Stomach (tissue), 4 donors: ENCODE results near the gene INTS7.

Source experiments
- CTCF ChIP-seq, 7 experiments: fragments of 450-650 bp in 4 of 7; fragments of 200-600 bp in 3 of 7; sonication (generic) in 3 of 7; IDR thresholded peaks; one replicate each; pipeline ENCODE4 v1.5.1; 2016 to 2019; ENCODE audit warnings: antibody characterized with exemption in 7 of 7, control low read depth in 2 of 7, mild to moderate bottlenecking in 1 of 7
- POLR2A ChIP-seq, 4 donors: fragments of 450-650 bp; IDR thresholded peaks; one replicate each; pipeline ENCODE4 v1.6.1; 2016; ENCODE audit warnings: antibody characterized with exemption in 4 of 4, control low read depth in 2 of 4, mild to moderate bottlenecking in 1 of 4, moderate library complexity in 1 of 4

- TF ChIP-seq POLR2A (IDR thresholded peaks at IDR 0.05): no peak
- no peak for TF ChIP-seq CTCF (IDR thresholded peaks at IDR 0.05)
Observed at GRCh38 chr1:211920602-211921226, 114.6 kb downstream of the INTS7 start.
